M059J (cell line): ENCODE measurements around the gene TIMM9. TPM values are rescaled to one million over a fixed set of nuclear protein-coding genes. Genes with fewer than 3 reads are reported as not detected.
"Not testable (repeated sequence)": the region's sequence is repeated elsewhere in the genome, so short reads cannot be mapped to it uniquely, and the experiment has no call there.

Source experiments
- DNase-seq: peaks from one replicate; pipeline ENCODE4 v3.0.0-alpha.2; 2012; ENCODE audit warnings: low read depth
- total RNA-seq: library from RNA; depleted of rRNA; stranded (reverse); fragments of >200 nt; shearing (Covaris generic); gene quantifications from 2 replicates; pipeline ENCODE4 v1.2.3, GENCODE V29; 2014; rRNA removed

Gene TIMM9
- total RNA-seq, 1 experiment from 2014 or later: 36.9 TPM

DNA sequence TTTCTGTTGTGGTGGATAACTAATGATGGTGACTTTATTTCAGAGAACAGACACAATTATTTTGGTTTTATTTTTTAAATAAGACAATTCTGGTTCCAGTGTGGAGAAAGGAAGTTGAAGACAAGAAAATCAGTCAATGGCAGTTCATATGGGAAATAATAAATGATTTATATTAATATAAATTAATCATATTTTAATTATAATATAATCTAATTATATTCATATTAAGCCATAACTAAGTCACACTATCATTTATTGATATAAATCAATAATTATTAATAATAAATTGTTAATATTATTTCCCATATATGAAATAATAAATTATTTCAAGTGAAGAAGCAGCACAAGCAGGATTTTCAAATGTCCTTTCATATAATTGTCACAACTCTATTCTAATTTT lies 28.8 kb downstream of the TIMM9 start:
- DNase-seq: no peak

DNA sequence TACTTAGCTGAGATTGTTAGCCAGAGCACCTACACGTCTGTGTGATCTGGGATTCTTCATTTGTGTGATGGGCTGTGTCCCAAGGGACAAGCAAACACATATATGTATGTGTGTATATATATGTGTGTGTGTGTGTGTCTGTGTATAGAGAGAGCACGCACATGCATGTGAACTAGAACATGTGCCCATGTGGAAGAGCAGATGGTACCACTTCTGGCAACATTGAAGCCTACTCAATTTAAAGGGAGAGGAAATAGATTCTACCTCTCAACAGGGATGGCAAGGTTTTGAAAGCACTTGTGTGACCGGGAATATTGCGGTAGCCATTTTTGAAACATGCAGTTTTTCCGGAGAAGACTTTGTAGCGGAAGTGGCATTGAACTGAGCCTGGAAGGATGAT lies 30.2 kb downstream of the TIMM9 start:
- DNase-seq: no peak

DNA sequence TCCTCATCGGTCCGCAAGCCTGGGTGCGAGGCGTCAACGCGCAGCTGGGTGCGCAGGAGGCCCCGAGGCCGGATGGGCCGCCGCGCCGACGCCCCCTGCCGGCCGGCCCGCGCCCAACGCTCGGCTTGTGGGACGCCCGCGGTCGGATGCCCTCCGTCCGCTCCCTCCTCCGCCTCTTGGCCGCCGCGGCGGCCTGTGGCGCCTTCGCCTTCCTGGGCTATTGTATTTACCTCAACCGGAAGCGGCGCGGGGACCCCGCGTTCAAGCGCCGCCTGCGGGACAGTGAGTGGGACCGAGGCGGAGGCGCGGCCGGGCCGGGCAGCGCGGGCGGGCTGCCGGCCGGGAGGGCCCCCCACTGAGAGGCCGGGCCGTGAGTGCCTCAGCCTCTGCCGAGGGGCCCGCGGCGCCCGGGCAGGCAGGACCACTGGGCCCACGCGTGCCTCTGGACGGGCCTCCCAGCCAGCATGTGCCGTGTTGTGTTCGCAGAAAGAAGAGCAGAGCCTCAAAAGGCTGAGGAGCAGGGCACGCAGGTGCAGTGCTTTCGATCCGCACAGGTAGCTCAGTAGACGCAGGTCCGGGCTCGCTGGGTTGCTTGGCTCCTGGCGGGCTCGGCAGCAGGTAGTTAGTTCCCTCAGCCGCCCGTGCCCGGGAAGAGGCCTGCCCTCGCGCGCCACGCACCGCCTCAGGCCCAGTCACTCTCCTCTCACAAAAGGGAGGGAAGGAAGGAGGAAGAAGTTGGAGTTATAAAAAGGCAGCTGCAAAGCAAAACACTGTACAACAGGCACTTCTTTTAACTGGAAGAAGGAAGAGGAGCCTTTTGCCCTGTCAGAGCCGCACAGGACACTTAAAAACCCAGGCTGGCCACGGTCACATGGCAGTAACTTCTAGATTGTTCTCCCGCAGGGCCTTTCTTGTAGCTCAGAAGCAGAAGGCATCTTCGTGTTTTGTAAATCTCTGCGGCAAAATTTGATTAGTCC lies 31.2 kb downstream of the TIMM9 start, which contains the start of gene TOMM20L:
Gene TOMM20L (plus strand): TSS at position 119 of the 977 bp plus-strand sequence. CDS start 28 bp downstream, at position 147.
- DNase-seq: peak; percentile 68

DNA sequence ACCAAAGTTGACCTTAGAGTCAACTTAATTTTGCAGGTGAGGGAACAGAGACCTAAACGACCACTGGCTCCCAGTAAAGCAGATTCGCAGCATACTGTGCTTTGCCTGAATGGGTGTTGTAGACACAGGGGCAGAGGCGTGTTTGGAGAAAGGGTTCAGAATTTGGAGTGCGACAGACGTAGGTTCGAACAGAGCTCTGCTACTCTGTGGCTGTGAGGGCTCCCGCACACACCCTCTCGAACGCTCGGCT lies 31.8 kb downstream of the TIMM9 start:
- DNase-seq: no peak

DNA sequence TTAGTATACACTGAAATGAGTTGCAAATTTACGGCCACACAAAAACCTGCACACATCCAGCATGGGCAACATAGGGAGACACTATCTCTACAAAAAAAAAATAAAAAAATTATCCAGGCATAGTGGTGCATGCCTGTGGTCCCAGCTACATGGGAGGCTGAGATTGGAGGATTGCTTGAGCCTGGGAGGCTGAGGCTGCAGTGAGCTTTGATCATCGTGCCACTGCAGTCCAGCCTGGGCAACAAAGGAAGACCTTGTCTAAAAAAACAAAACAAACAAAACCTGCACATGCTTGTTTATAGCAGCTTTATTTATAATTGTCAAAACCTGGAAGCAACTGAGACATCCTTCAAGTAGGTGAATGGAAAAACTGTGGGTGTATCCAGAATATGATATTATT lies 36.5 kb downstream of the TIMM9 start:
- DNase-seq: no peak

DNA sequence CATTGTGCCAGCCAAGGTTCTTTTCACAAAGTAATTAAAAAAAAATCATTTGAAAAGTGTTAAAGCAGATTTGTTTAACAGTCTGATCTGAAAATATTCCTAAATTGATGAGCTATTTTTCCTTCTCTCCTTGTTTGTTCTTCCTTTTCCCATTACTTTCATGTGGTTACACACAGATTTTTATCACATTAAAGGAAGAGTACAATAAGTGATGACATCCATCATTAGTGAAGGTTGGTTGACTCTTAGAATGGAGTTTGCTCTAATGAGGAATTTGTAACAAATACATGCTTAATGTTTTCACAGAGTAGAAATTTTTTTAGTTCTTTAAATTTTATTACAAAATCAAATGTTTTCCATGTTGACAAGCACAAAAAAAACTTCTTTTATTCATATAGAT lies 50.5 kb downstream of the TIMM9 start:
- peak; percentile 3 for DNase-seq

DNA sequence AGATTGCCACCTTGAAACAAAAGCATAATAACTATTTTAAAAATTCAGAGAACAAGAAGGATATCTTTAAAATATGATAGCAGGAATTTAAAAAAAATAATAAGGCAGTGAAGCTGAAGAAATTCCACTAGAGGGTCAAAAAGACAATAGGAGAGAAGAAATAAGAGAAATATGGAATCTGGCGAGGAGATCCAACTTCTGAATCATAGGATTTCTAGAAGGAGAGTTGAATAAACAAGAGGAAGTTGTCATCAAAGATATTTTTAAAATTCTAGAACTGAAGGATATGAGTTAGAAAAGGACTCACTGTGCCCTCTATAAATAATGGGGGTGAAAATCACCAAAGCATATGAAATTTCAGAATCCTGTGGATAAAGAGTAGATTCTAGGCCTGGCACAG lies 58.4 kb downstream of the TIMM9 start:
- DNase-seq: no peak

DNA sequence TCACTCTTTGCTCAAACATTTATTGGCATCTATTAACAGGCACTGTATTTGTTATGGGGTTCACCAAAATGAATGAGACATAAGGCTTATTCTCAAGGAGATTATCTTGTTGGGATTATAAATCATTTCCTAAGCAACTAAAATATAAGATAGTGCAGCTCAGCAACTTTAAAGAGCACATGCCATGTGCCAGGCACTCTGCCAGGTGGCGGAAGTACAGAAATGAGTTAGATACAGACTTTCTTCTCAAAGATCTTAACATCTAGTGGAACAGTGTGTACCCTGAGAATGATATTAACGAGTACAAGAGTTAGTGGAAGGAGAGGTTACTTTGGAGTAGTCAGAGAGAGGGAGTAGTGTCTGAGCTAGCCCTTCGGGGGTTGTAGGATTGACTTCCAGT lies 60.0 kb downstream of the TIMM9 start:
- no peak for DNase-seq

DNA sequence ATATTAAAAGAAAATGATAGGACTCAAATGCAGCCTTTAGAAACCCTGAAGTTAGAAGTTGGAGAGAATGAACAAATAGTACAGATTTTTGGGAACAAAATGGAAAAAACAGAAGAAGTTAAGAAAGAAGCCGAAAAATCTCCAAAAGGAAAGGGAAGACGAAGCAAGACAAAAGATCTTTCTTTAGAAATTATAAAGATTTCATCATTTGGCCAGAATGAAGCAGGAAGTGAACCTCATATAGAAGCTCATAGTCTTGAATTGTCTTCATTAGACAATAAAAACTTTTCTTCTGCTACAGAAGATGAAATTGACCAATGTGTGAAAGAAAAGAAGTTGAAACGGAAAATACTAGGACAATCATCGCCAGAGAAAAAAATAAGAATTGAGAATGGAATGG lies 63.0 kb downstream of the TIMM9 start:
- no peak for DNase-seq

DNA sequence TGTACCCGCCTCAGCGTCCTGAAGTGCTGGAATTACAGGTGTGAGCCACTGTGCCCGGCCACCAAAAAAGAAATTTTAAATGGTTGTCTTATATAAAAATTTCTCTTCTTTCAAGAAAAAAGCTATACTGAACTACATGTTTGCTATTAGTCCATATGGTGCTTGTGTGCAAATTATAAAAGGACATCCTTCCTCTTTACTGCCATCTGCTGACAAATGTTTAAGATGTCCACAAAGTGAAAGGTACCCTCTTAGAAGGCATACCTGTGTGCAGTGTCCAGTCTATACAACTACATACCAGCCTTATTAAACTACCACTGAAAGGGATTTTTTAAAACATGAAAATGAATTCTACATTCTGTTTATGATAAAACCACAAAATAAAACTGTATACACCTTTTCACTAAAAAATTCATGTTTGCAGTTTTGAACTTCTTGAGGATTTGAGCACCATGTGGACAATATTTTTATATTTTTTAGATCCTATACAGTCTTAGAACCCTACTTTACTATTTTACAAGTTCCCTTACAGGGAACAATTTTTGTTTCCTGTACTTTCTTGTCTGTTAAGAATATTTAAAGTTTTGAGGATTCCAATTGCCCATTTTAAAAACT lies 64.4 kb downstream of the TIMM9 start:
- peak; percentile 33 for DNase-seq

DNA sequence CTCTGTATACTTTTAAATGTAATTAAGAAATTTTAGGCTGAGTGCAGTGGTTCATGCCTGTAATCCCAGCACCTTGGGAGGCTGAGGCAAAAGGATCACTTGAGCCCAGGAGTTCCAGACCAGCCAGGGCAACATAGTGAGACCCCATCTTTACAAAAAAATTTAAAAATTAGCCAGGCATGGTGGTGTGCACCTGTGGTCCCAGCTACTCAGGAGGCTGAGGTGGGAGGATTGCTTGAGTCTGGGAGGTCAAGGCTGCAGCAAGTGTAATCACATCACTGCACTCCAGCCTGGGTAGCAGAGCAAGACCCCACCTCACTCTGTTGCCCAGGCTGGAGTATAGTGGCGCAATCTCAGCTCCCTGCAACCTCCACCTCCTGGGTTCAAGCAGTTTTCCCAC lies 65.1 kb downstream of the TIMM9 start:
- not testable (repeated sequence) for DNase-seq

Other genes starting within 250 kb of the TIMM9 start
- 50.6 and 70.2 TPM in 2 replicates for gene ACTR10, start 227.4 kb downstream of the TIMM9 start, total RNA-seq
- 153 and 232 TPM in 2 replicates for gene PSMA3, start 182.7 kb downstream of the TIMM9 start, total RNA-seq
- gene ARID4A, start 129.0 kb downstream of the TIMM9 start, total RNA-seq: 3.9 and 6.5 TPM in 2 replicates
- not detected in 2 replicates for gene TOMM20L, start 31.6 kb downstream of the TIMM9 start, total RNA-seq
- gene KIAA0586, start 188 bp upstream of the TIMM9 start, total RNA-seq: 17.0 and 27.7 TPM in 2 replicates
- 6.3 and 10.0 TPM in 2 replicates for gene DACT1, start 210.4 kb upstream of the TIMM9 start, total RNA-seq